Duodenal mucosa (tissue), 2 donors: ENCODE measurements around the gene SKA3.
"Not testable (repeated sequence)": the region's sequence is repeated elsewhere in the genome, so short reads cannot be mapped to it uniquely, and the experiment has no call there.

Experiments
- H3K27ac ChIP-seq: one replicate; pipeline ENCODE4 v1.7.0; 2013; ENCODE audit warnings: low read depth, low read length
- H3K27me3 ChIP-seq, 2 donors: one replicate each; pipeline ENCODE4 v1.7.0; 2013; ENCODE audit warnings: low read length in 2 of 2, control low read depth in 1 of 2; ENCODE audit not compliant: insufficient read depth in 2 of 2, control insufficient read depth in 1 of 2
- H3K36me3 ChIP-seq, 2 donors: one replicate each; pipeline ENCODE4 v1.7.0; 2013; ENCODE audit warnings: low read length in 2 of 2, control low read depth in 1 of 2; ENCODE audit not compliant: insufficient read depth in 2 of 2, control insufficient read depth in 1 of 2
- H3K4me1 ChIP-seq, 2 donors: one replicate each; pipeline ENCODE4 v1.7.0; 2013; ENCODE audit warnings: low read length in 2 of 2, control low read depth in 1 of 2; ENCODE audit not compliant: insufficient read depth in 2 of 2, control insufficient read depth in 1 of 2
- H3K4me3 ChIP-seq, 2 donors: one replicate each; pipeline ENCODE4 v1.7.0; 2013; ENCODE audit warnings: low read length in 2 of 2, low read depth in 1 of 2
- H3K9ac ChIP-seq, 2 donors: one replicate each; pipeline ENCODE4 v1.7.0; 2013; ENCODE audit warnings: low read length in 2 of 2, low read depth in 1 of 2
- H3K9me3 ChIP-seq, 2 donors: one replicate each; pipeline ENCODE4 v1.7.0; 2013; ENCODE audit warnings: low read length in 2 of 2, control low read depth in 1 of 2; ENCODE audit not compliant: control insufficient read depth in 1 of 2

SKA3 gene

GRCh38 chr13:21138561-21138960 is 37.8 kb downstream of the SKA3 start:
- Histone ChIP-seq H3K36me3 (peaks cover 0 to 13% of the 10 kb centered on the region in 2 donors), H3K4me3 (no peak overlapping the region), H3K9me3 (no peaks in the 10 kb centered on the region), H3K4me1 (peaks cover 10 to 24% of the 10 kb centered on the region in 2 donors), H3K9ac (no peak overlapping the region), H3K27ac (no peak overlapping the region), H3K27me3 (no peaks in the 10 kb centered on the region)

GRCh38 chr13:21137696-21138095 is 38.7 kb downstream of the SKA3 start:
- Histone ChIP-seq H3K27me3 (no peaks in the 10 kb centered on the region), H3K27ac (no peak overlapping the region), H3K9me3 (no peaks in the 10 kb centered on the region), H3K4me3 (no peak overlapping the region), H3K4me1 (peaks cover 6 to 15% of the 10 kb centered on the region in 2 donors), H3K9ac (no peak overlapping the region), H3K36me3 (peaks cover 0 to 4% of the 10 kb centered on the region in 2 donors)

- H3K27ac ChIP-seq, H3K4me3 ChIP-seq, H3K9ac ChIP-seq, H3K27me3 ChIP-seq, H3K9me3 ChIP-seq, H3K4me1 ChIP-seq, H3K36me3 ChIP-seq: not testable (repeated sequence)
Measured at GRCh38 chr13:21135833-21136232, 40.5 kb downstream of the SKA3 start.

- Histone ChIP-seq H3K36me3 (no peaks in the 10 kb centered on the region), H3K27ac (no peak overlapping the region), H3K27me3 (no peaks in the 10 kb centered on the region), H3K9me3 (no peaks in the 10 kb centered on the region), H3K9ac (no peak overlapping the region), H3K4me3 (no peak overlapping the region), H3K4me1 (peaks cover 0 to under 1% of the 10 kb centered on the region in 2 donors)
Measured at GRCh38 chr13:21134475-21134874, 41.9 kb downstream of the SKA3 start.

- Histone ChIP-seq H3K9ac (no peak overlapping the region), H3K9me3 (no peaks in the 10 kb centered on the region), H3K27ac (no peak overlapping the region), H3K27me3 (no peaks in the 10 kb centered on the region), H3K4me1 (no peaks in the 10 kb centered on the region), H3K36me3 (no peaks in the 10 kb centered on the region), H3K4me3 (no peak overlapping the region)
Measured at GRCh38 chr13:21133077-21133476, 43.3 kb downstream of the SKA3 start.

- no peaks in the 10 kb centered on the region for H3K4me1 ChIP-seq
- no peak overlapping the region for H3K4me3 ChIP-seq
- H3K9me3 ChIP-seq = no peaks in the 10 kb centered on the region
- no peak overlapping the region for H3K9ac ChIP-seq
- H3K27ac ChIP-seq = no peak overlapping the region
- no peaks in the 10 kb centered on the region for H3K27me3 ChIP-seq
- no peaks in the 10 kb centered on the region for H3K36me3 ChIP-seq
Measured at GRCh38 chr13:21130116-21130515, 46.2 kb downstream of the SKA3 start.

- no peaks in the 10 kb centered on the region for H3K27me3 ChIP-seq
- no peak overlapping the region for H3K4me3 ChIP-seq
- H3K27ac ChIP-seq = no peak overlapping the region
- H3K4me1 ChIP-seq = no peaks in the 10 kb centered on the region
- H3K9me3 ChIP-seq = no peaks in the 10 kb centered on the region
- no peaks in the 10 kb centered on the region for H3K36me3 ChIP-seq
- H3K9ac ChIP-seq = no peak overlapping the region
Measured at GRCh38 chr13:21124852-21125251, 51.5 kb downstream of the SKA3 start.

GRCh38 chr13:21123956-21124355 is 52.4 kb downstream of the SKA3 start:
- Histone ChIP-seq H3K27me3 (no peaks in the 10 kb centered on the region), H3K4me1 (no peaks in the 10 kb centered on the region), H3K36me3 (no peaks in the 10 kb centered on the region), H3K4me3 (no peak overlapping the region), H3K9ac (no peak overlapping the region), H3K27ac (no peak overlapping the region), H3K9me3 (no peaks in the 10 kb centered on the region)

GRCh38 chr13:21121616-21122015 is 54.7 kb downstream of the SKA3 start:
- no peak overlapping the region for H3K4me3 ChIP-seq
- no peak overlapping the region for H3K27ac ChIP-seq
- H3K27me3 ChIP-seq = no peaks in the 10 kb centered on the region
- H3K9ac ChIP-seq = no peak overlapping the region
- no peaks in the 10 kb centered on the region for H3K36me3 ChIP-seq
- H3K9me3 ChIP-seq = no peaks in the 10 kb centered on the region
- H3K4me1 ChIP-seq = no peaks in the 10 kb centered on the region

GRCh38 chr13:21120191-21120590 is 56.2 kb downstream of the SKA3 start:
- no peaks in the 10 kb centered on the region for H3K27me3 ChIP-seq
- no peak overlapping the region for H3K9ac ChIP-seq
- no peaks in the 10 kb centered on the region for H3K4me1 ChIP-seq
- no peak overlapping the region for H3K4me3 ChIP-seq
- no peaks in the 10 kb centered on the region for H3K9me3 ChIP-seq
- H3K27ac ChIP-seq = no peak overlapping the region
- no peaks in the 10 kb centered on the region for H3K36me3 ChIP-seq

- Histone ChIP-seq H3K27me3 (no peaks in the 10 kb centered on the region), H3K9ac (no peak overlapping the region), H3K27ac (no peak overlapping the region), H3K4me3 (no peak overlapping the region), H3K9me3 (no peaks in the 10 kb centered on the region), H3K36me3 (no peaks in the 10 kb centered on the region), H3K4me1 (no peaks in the 10 kb centered on the region)
Measured at GRCh38 chr13:21119526-21119925, 56.8 kb downstream of the SKA3 start.
